RWPE2 (cell line): ENCODE measurements around the gene BPIFA2.

Experiments used
- ATAC-seq: fragments of 200-7000 bp; cut with Tn5 transposase; 3 replicates; pipeline ENCODE4 v1.9.1; 2021; ENCODE audit warnings: low read depth
- DNase-seq: peaks from one replicate; pipeline ENCODE4 v3.0.0-alpha.2; 2020; ENCODE audit warnings: low spot score
- H3K27ac ChIP-seq: fragments of 450-650 bp; 2 replicates; pipeline ENCODE4 v1.5.1; 2017; ENCODE audit warnings: mild to moderate bottlenecking; ENCODE audit not compliant: poor library complexity, severe bottlenecking
- H3K27me3 ChIP-seq: fragments of 250-450 bp; sonication (Bioruptor Pico); 2 replicates; pipeline ENCODE4 v1.5.1; 2021; ENCODE audit warnings: mild to moderate bottlenecking, moderate library complexity; ENCODE audit not compliant: insufficient read depth, poor library complexity, severe bottlenecking
- H3K36me3 ChIP-seq: fragments of 250-450 bp; sonication (Bioruptor Pico); 2 replicates; pipeline ENCODE4 v1.5.1; 2020; ENCODE audit warnings: low read depth, mild to moderate bottlenecking, moderate library complexity
- H3K4me1 ChIP-seq: fragments of 250-450 bp; sonication (Bioruptor Pico); 2 replicates; pipeline ENCODE4 v1.5.1; 2021; ENCODE audit warnings: mild to moderate bottlenecking, moderate library complexity; ENCODE audit not compliant: insufficient read depth, poor library complexity, severe bottlenecking
- H3K4me3 ChIP-seq: fragments of 250-450 bp; sonication (Bioruptor Pico); 2 replicates; pipeline ENCODE4 v1.5.1; 2021; ENCODE audit warnings: mild to moderate bottlenecking, moderate library complexity; ENCODE audit not compliant: severe bottlenecking
- H3K9me3 ChIP-seq: fragments of 250-450 bp; sonication (Bioruptor Pico); 2 replicates; pipeline ENCODE4 v1.5.1; 2021; ENCODE audit warnings: mild to moderate bottlenecking, moderate library complexity; ENCODE audit not compliant: severe bottlenecking
- CTCF ChIP-seq: fragments of 450-650 bp; IDR thresholded peaks from one replicate; pipeline ENCODE4 v1.5.1; 2017; ENCODE audit warnings: mild to moderate bottlenecking, moderate library complexity; ENCODE audit not compliant: poor library complexity, severe bottlenecking

BPIFA2 gene

DNA sequence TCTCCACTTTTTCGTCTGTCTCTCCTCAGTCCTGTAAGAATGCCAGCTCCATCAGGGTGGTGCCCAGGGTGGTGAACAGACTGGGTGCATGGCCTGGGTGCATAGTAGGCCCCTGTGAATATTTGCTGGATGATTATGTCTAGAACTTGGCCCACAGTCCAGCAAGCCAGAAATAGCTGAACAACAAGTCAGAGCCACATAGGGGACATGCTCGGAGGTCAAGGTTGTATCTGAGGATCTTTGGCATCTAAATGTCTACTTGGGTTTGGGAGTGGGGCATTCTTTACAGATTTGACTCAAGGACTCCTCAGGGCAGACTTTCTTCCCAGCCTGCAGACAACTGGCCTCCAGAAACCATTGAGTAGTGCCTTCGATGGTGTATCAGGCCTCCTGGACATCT, 31.1 kb downstream of the BPIFA2 start:
- H3K27me3 ChIP-seq: peaks cover 26% of the 10 kb centered on the region
- H3K4me1 ChIP-seq: no peaks in the 10 kb centered on the region
- no peak overlapping the region for H3K4me3 ChIP-seq
- H3K27ac ChIP-seq: no peak overlapping the region
- no peak for DNase-seq
- H3K9me3 ChIP-seq: no peaks in the 10 kb centered on the region
- TF ChIP-seq CTCF: no peak
- no peak for ATAC-seq
- no peaks in the 10 kb centered on the region for H3K36me3 ChIP-seq

GRCh38 chr20:33202451-33202850, 34.5 kb downstream of the BPIFA2 start:
- Histone ChIP-seq H3K4me3 (no peak overlapping the region), H3K9me3 (no peaks in the 10 kb centered on the region), H3K4me1 (no peaks in the 10 kb centered on the region), H3K36me3 (no peaks in the 10 kb centered on the region), H3K27me3 (peaks cover 42% of the 10 kb centered on the region), H3K27ac (no peak overlapping the region)
- TF ChIP-seq CTCF: no peak
- DNase-seq (no peak), ATAC-seq (no peak)

- ATAC-seq (no peak), DNase-seq (no peak)
- no peaks in the 10 kb centered on the region for H3K36me3 ChIP-seq
- H3K27me3 ChIP-seq: peaks cover 42% of the 10 kb centered on the region
- H3K4me1 ChIP-seq: no peaks in the 10 kb centered on the region
- no peak for TF ChIP-seq CTCF
- no peak overlapping the region for H3K27ac ChIP-seq
- H3K4me3 ChIP-seq: no peak overlapping the region
- H3K9me3 ChIP-seq: no peaks in the 10 kb centered on the region
Observed at GRCh38 chr20:33203444-33203843, 35.5 kb downstream of the BPIFA2 start.

- H3K4me3 ChIP-seq: no peak overlapping the region
- no peak overlapping the region for H3K27ac ChIP-seq
- H3K9me3 ChIP-seq: no peaks in the 10 kb centered on the region
- H3K27me3 ChIP-seq: peaks cover 26% of the 10 kb centered on the region
- ATAC-seq (peak; percentile 77), DNase-seq (no peak)
- no peaks in the 10 kb centered on the region for H3K4me1 ChIP-seq
- TF ChIP-seq CTCF: no peak
- no peaks in the 10 kb centered on the region for H3K36me3 ChIP-seq
Observed at GRCh38 chr20:33209789-33210188, 41.8 kb downstream of the BPIFA2 start.

DNA sequence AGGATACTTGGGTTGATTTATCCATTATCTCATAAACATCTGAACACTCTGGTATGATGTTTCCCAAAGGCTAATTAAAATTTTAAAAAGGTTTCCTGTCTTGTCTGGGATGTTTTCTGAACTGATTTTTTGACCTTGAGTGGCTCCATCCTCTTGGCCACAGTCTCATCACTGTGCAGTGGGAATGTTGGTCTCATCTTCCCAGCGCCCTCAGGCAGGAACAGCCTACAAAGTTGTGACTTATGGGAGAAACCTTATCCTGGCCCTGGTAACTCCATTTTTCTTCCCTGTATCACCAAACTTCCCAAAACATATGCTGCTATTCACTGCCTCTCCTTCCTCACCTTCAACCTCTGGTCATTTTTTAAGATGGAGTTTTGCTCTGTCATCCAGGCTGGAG, 42.4 kb downstream of the BPIFA2 start:
- Histone ChIP-seq H3K27ac (no peak overlapping the region), H3K4me1 (no peaks in the 10 kb centered on the region), H3K27me3 (peaks cover 28% of the 10 kb centered on the region), H3K4me3 (no peak overlapping the region), H3K9me3 (no peaks in the 10 kb centered on the region), H3K36me3 (no peaks in the 10 kb centered on the region)
- no peak for TF ChIP-seq CTCF
- DNase-seq: no peak
- no peak for ATAC-seq
